Measurements from ENCODE around the gene SETD7. TPM values are rescaled to one million over a fixed set of nuclear protein-coding genes. Genes with fewer than 3 reads are reported as not detected.

SETD7 gene
- total RNA-seq, 6 donors from 2014 or later: 17.8 to 45.6 (median 34.0) TPM

DNA sequence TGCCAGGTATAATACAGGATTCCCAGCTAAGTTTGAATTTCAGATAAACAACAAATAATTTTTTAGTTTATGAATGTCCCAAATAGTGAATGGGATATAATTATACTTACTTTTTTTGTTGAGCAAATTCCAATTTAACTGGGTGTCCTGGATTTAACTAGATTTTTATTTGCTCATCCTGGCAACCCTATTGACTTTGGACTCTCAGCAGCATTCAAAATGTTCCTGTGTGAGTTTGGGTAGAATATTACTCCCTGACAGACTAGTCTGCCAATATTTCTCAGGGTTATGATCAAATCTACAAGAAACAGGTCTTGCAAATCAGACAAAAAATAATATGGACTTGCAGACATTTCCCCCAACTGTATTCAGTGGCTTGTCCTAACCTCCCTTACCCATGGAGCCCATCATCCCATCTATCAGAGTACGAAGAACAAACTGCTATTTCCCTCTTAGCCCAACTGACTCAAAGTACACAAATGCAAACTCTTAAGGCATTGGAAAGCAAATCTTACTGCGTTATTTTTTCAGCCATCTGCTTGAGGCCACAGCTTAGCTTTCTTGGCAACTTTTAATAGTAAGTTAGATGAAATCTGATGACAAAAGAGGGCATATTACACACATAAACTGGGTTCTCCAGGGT, 20.7 kb downstream of the SETD7 start:
- TF ChIP-seq POLR2AphosphoS5 (IDR thresholded peaks at IDR 0.05) (no peak), EP300 (IDR thresholded peaks at IDR 0.05) (no peak), POLR2A (IDR thresholded peaks at IDR 0.05) (no peak)
- TF ChIP-seq, protein P1, sequence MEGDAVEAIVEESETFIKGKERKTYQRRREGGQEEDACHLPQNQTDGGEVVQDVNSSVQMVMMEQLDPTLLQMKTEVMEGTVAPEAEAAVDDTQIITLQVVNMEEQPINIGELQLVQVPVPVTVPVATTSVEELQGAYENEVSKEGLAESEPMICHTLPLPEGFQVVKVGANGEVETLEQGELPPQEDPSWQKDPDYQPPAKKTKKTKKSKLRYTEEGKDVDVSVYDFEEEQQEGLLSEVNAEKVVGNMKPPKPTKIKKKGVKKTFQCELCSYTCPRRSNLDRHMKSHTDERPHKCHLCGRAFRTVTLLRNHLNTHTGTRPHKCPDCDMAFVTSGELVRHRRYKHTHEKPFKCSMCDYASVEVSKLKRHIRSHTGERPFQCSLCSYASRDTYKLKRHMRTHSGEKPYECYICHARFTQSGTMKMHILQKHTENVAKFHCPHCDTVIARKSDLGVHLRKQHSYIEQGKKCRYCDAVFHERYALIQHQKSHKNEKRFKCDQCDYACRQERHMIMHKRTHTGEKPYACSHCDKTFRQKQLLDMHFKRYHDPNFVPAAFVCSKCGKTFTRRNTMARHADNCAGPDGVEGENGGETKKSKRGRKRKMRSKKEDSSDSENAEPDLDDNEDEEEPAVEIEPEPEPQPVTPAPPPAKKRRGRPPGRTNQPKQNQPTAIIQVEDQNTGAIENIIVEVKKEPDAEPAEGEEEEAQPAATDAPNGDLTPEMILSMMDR (IDR thresholded peaks at IDR 0.05): no peak
- ATAC-seq (ENCODE audit: low FRiP score in 2 of 2): no peak
- WGBS, 2 donors: 60 to 71% methylated on average over 2 of the region's 2 CpGs
- Histone ChIP-seq H3K27ac (no peak overlapping the region), H3K27me3 (no peaks in the 10 kb centered on the region), H3K4me3 (no peak overlapping the region), H3K36me3 (peaks cover 0 to 20% (median 2%) of the 10 kb centered on the region in 4 donors), H3K4me1 (peaks cover 0 to 6% (median 2%) of the 10 kb centered on the region in 4 donors), H3K9me3 (no peaks in the 10 kb centered on the region)
- no peak for DNase-seq

DNA sequence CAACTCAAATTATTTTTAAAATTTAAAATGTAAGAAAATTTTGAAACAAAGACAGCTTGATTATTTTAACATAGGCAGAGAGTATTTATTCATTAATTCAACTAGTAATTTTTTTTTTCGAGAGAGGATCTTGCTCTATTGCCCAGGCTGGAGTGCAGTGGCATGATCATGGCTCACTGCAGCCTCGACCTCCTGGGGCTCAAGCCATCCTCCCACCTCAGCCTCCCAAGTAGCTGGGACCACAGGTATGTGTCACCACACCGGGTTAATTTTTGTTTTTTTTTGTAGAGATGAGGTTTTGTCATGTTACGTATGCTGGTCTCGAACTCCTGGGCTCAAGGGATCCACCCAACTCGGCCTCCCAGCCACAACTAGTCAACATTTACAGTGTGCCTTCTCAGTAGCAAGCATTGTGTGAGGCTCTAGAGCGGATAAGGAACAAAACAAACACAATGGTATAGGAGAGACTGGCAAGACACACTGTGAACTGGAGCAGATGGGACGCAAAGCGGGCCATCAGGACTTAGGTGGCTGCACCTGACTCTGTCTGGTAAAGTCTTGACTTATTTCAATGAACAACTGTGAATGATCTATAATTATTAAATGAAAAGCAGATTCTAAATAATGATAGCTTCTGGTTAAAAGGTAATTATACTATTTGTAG, 21.6 kb downstream of the SETD7 start:
- TF ChIP-seq EP300 (IDR thresholded peaks at IDR 0.05) (no peak), POLR2A (IDR thresholded peaks at IDR 0.05) (no peak), POLR2AphosphoS5 (IDR thresholded peaks at IDR 0.05) (no peak)
- TF ChIP-seq, protein P1 (IDR thresholded peaks at IDR 0.05): no peak
- no peaks in the 10 kb centered on the region for H3K9me3 ChIP-seq
- H3K4me1 ChIP-seq: peaks cover 0 to 6% (median 2%) of the 10 kb centered on the region in 4 donors
- H3K4me3 ChIP-seq: no peak overlapping the region
- WGBS, 2 donors: 95 to 98% methylated on average over 9 of the region's 9 CpGs
- no peak for ATAC-seq (ENCODE audit: low FRiP score in 2 of 2)
- no peak overlapping the region for H3K27ac ChIP-seq
- no peaks in the 10 kb centered on the region for H3K27me3 ChIP-seq
- no peak for DNase-seq
- peaks cover 0 to 20% (median 2%) of the 10 kb centered on the region in 4 donors for H3K36me3 ChIP-seq

DNA sequence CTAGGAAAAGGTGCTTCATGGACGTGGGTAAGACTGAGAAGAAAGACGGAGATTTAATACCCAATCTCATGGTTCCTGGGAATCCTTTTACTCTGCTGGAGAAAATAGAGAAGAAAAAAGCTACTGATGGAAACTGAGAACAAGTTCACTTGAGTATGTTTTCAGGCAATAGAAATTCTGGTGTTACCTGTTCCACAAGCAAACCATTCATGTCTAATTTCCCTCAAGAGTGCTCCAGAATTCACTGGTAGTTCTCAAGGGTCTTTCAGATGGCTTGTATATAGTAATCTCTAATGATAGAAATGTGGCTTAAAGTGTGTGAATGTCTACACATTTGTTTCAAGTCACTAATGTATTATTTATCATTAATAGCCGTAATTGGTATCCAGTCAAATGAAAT, 22.5 kb downstream of the SETD7 start:
- Histone ChIP-seq H3K4me1 (peaks cover 0 to 12% (median 2%) of the 10 kb centered on the region in 4 donors), H3K27ac (no peak overlapping the region), H3K27me3 (no peaks in the 10 kb centered on the region), H3K4me3 (no peak overlapping the region), H3K9me3 (no peaks in the 10 kb centered on the region), H3K36me3 (peaks cover 0 to 26% (median 4%) of the 10 kb centered on the region in 4 donors)
- ATAC-seq (ENCODE audit: low FRiP score in 2 of 2) (no peak), DNase-seq (no peak)
- whole genome bisulfite sequencing, 2 donors: 65 to 74% methylated on average over 3 of the region's 3 CpGs
- TF ChIP-seq, protein P1 (IDR thresholded peaks at IDR 0.05): no peak
- TF ChIP-seq EP300 (IDR thresholded peaks at IDR 0.05) (no peak), POLR2A (IDR thresholded peaks at IDR 0.05) (no peak), POLR2AphosphoS5 (IDR thresholded peaks at IDR 0.05) (no peak)

GRCh38 chr4:139532947-139533346, 23.1 kb downstream of the SETD7 start:
- Histone ChIP-seq H3K27me3 (no peaks in the 10 kb centered on the region), H3K4me3 (no peak overlapping the region), H3K4me1 (peaks cover 0 to 14% (median 2%) of the 10 kb centered on the region in 4 donors), H3K27ac (no peak overlapping the region), H3K36me3 (peaks cover 0 to 32% (median 7%) of the 10 kb centered on the region in 4 donors), H3K9me3 (no peaks in the 10 kb centered on the region)
- WGBS, 2 donors: 85 to 86% methylated on average over 8 of the region's 8 CpGs
- DNase-seq (no peak), ATAC-seq (ENCODE audit: low FRiP score in 2 of 2) (no peak)
- TF ChIP-seq EP300 (IDR thresholded peaks at IDR 0.05) (no peak), POLR2AphosphoS5 (IDR thresholded peaks at IDR 0.05) (no peak), POLR2A (IDR thresholded peaks at IDR 0.05) (no peak)
- TF ChIP-seq, protein P1 (IDR thresholded peaks at IDR 0.05): no peak
